Measurements from ENCODE around the gene CYP2U1. TPM values are rescaled to one million over a fixed set of nuclear protein-coding genes. Genes with fewer than 3 reads are reported as not detected.
"Not testable (repeated sequence)": the region's sequence is repeated elsewhere in the genome, so short reads cannot be mapped to it uniquely, and the experiment has no call there.

Gene CYP2U1
- total RNA-seq, 1 donor from 2014 or later = 14.2 TPM

- no peak for DNase-seq
These were observed 8.6 kb upstream of the CYP2U1 start for GRCh38 chr4:107922486-107923473.

GRCh38 chr4:107925713-107926112, 5.6 kb upstream of the CYP2U1 start:
- DNase-seq = not testable (repeated sequence)

- not testable (repeated sequence) for DNase-seq
These were observed 4.5 kb upstream of the CYP2U1 start for GRCh38 chr4:107926875-107927274.

DNA sequence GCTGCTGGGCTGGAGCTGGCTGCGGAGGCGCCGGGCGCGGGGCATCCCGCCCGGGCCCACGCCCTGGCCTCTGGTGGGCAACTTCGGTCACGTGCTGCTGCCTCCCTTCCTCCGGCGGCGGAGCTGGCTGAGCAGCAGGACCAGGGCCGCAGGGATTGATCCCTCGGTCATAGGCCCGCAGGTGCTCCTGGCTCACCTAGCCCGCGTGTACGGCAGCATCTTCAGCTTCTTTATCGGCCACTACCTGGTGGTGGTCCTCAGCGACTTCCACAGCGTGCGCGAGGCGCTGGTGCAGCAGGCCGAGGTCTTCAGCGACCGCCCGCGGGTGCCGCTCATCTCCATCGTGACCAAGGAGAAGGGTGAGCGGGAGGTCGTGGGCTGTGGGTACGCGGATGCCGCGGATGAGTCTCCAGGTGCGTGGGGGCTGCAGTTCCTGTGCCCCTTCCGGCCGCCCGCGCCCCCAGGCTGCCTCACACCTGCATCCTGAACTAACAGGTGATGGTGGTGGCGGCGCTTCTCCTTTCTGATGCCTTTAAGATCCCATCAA, 499 bp downstream of the CYP2U1 start:
- peak; percentile 46 for DNase-seq

GRCh38 chr4:107935246-107935645, 3.9 kb downstream of the CYP2U1 start:
- no peak for DNase-seq

DNA sequence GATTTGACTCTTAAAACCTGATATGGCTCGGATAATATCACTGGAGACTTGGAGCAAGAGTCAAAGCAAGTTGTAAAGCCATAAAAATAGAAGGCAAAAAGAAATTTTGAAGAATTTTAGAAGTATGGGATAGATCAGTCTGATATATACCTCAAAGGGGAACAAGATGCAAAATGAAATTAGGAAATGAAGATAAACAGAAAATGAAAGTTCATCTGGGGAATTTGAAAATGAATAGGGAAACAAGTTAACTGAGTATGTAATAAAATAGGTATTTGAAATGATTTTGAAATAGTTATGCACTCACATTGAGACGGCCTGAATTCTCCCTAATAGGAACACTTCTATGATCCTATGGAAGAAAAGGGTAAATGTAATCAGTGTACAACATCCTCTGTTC, 5.7 kb downstream of the CYP2U1 start:
- no peak for DNase-seq

GRCh38 chr4:107939307-107939706, 8.0 kb downstream of the CYP2U1 start:
- no peak for DNase-seq

DNA sequence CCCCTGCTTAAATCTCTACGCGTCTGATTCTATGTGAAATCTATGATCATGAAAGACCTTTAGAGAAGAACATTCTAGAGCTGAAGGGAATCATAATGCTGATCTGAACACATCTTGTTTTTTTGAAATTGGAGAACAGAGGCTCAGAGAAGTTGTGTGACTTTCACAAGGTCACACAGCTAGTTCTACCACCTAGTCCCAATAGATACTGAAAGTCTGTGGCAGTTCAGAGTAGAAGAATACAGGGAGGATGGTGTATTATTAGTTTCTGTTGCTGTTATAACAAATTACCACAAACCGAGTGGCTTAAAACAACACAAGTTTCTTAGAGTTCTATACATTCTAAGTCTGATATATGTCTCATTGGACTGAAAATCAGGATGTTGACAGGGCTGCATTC, 14.5 kb downstream of the CYP2U1 start:
- no peak for DNase-seq

DNA sequence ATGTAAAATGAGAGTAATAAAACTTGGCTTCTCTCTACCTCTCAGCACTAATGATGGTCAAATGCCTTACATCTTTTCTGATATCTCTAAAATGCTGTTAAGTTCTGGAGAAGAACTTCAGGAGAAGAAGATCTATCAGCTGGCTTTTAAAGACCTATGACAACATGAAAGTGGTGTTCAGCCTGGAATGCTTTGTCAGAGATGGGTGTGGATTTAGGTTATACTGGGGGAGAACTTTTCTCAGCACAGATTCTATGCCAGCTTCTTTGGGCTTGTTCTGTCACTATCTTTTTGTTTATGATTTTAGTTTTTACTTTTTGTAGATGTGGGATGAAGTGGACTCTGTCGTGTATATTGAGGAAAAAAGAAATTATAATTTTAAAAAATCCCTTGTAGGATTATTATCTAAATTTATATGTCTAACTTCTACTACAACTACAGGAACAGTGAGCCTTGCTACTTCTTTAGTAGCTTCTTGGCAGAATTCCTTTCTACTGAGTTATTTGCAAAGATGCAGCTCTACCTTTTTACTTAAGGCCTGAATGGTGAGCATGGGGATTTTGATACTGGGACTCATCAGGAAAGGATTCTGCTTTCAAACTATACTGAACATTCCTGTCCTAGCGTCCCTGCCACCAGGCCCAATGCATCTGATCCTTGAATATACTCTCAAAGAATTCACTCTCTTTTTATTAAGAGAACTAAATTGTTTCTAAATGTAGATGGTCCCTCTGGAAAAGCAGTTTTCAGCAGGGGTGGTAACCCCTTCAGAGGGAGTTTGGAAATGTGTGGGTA, 19.6 kb downstream of the CYP2U1 start:
- no peak for DNase-seq

DNA sequence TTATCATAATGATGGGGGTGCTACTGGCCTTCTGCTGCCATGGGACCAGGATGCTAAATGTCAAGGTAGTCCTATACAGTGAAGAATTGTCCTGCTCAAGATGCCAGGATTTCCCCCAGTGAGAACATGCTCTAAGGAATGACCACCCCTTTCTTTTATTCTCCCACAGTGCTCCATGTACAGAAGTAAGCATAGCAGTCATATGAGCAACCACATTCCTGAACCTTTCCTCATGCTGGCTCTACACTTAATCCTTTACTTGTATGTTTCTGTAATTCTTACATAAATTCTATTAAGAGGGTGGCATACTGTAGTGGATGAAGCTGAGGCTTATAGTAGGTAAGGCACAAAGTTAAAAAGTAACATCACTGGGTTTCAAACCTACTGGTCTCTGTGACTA, 20.2 kb downstream of the CYP2U1 start:
- DNase-seq = no peak

DNA sequence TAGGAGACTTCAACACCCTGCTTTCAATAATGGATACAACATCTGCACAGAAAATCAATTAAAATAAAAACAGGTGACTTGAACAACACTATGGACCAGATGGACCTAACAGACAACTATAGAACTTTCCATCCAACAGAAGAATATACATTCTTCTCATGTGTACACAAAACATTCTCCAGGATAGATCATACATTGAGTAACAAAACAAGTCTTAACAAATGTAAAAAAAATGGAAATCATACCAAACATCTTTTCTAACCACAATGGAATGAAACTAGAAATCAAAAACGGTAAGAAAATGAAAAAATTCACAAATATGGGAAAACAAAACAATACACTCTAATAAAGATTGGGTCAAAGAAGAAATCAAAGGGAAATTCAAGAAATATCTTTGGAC, 24.7 kb downstream of the CYP2U1 start:
- DNase-seq = no peak

DNA sequence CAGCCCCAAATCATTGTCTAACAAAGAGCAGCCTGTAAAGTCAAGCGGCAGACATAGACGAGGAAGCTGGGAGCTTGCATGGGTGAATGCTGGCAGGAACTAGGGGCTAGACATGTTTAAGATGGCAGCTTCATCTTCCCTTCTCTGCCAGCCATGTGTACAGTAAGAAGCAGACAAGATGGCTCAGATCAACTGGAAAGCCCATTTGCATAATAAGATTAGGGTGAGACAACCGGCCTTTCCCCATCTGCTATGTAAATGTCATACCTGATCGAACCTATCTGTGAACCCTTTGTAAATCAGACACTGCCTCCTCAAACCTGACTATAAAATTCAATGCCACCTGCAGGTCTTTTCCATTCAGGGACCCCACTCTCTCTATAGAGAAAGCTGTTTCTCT, 35.6 kb downstream of the CYP2U1 start:
- no peak for DNase-seq

GRCh38 chr4:107967519-107967918, 36.2 kb downstream of the CYP2U1 start:
- not testable (repeated sequence) for DNase-seq

DNA sequence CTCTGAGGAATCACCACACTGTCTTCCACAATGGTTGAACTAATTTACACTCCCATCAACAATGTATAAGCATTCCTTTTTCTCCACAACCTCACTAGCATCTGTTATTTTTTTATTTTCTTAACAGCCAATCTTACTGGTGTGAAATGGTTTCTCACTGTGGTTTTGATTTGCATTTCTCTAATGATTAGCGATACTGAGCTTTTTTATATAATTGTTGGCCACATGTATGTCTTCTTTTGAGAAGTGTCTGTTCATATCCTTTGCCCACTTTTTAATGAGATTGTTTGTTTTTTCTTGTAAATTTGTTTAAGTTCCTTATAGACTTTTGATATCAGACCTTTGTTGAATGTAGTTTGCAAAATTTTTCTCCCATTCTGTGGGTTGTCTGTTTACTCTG, 36.6 kb downstream of the CYP2U1 start:
- not testable (repeated sequence) for DNase-seq

DNA sequence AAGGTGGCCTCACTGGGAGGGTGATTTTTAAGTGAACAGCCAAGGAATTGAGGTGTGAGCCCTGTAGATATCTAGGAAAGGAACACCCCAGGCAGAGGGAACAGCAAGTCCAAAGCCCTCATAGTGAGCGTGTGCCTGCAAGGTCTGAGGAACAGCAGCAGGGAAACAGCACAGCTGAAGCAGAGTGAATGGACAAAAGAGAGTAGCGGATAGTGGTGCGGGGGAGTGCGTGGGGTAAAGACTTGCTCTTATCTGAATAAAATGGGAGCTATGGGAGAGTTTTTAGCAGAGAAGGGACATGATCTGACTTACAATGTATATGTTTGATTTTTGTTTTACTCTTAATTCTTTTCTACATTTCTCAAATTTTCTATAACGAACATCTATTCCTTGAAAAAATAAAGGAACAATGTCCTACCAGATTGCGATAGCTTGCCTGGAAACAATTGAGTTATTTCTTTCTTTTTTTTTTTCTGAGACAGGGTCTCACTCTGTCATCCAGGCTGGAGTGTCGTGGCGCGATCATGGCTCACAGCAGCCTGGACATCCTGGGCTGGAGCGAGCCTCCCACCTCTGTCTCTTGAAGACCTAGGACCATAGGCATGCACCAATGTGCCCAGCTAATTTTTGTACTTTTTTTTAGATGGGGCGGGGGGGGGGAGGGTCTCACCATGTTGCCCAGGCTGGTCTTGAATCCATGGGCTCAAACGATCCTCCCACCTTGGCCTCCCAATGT, 38.9 kb downstream of the CYP2U1 start:
- DNase-seq = no peak

- DNase-seq = no peak
These were observed 41.3 kb downstream of the CYP2U1 start for GRCh38 chr4:107972605-107973004.

DNA sequence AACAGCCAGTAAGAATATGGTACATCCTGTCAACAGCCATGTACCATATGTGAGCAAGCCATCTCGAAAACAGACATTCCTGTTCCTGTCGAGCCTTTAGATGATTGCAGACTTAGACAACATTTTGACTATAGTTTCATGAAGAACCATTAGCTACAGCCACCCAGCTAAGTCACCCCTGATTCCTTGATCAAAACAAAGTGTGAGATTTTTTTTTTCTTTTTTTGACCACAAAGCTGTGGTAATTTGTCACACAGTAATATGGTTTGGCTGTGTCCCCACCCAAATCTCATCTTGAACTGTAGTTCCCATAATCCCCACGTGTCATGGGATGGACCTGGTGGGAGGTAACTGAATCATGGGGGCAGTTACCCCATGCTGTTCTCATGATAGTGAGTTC, 43.2 kb downstream of the CYP2U1 start:
- DNase-seq = no peak

GRCh38 chr4:107977482-107977881, 46.1 kb downstream of the CYP2U1 start:
- no peak for DNase-seq

DNA sequence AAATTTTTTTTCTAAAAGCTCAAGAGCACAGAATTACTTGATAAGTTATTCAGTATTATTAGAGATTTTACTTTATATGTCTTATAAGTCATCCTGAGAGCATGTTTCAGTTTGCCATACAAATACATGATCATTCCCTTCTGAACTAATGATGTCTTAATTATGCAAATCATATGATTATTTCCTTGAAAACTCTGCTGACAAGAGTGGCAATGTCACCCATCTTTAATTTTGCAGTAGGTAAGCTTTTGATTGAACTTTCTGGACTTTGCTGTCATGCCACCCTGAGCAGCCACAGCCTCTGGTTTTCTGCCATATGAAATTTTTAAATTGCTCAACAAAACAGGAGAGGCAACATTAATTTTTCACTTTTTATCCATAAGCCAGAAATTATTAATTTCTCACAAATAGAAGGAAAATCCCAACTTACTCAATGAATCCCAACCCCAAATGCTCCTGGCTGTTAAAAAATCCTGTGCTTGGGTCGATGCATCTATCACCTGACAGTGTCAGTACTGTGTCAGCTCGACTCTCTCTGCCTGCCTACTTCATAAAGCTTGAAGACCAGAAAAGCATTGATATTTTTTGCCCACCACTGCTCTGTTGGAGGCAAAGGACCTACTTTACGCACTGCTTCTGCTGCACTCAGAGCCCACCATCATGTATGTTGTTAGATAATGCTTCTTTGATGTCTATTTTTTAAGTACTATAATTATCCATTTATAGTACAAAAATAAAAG, 46.8 kb downstream of the CYP2U1 start:
- no peak for DNase-seq

DNA sequence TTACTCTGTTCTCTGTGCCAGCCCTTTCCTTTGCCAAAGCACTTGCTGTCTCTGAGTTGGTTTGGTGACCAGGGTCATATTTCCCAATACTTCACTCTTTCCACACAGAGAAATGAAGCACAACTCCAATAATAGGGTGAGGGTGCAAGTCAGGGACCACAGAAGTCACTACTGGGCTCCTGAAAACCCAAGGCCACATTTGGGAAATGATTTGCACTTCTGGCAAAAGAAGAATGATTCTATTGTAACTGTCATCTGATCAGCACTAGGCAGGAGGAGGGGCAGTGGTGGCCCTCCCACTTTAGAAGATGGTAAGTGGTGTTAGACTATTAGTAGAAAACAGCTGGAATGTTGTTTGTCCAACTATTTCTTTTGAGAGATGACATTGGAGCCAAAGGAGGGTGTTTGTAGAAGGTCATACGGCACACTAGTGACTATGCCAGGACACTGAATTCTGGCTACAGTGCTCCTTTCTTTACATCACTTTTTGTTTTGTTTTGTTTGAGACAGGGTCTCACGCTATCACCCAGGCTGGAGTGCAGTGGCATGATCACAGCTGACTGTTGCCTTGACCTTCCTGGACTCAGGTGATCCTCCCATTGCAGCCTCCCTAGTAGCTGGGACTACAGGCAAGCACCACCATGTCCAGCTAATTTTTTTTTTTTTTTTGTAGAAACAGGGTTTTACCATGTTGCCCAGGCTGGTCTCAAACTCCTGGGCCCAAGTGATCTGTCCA, 47.5 kb downstream of the CYP2U1 start:
- DNase-seq = no peak
